Thyroid gland (tissue), 4 donors: Measurements from ENCODE around the gene SS18L1. TPM values are rescaled to one million over a fixed set of nuclear protein-coding genes. Genes with fewer than 3 reads are reported as not detected.
"Not testable (repeated sequence)": the region's sequence is repeated elsewhere in the genome, so short reads cannot be mapped to it uniquely, and the experiment has no call there.

Experiments used
- DNase-seq, 2 donors: peaks; one replicate each; pipeline ENCODE4 v3.0.0-alpha.2; 2019
- H3K27ac ChIP-seq, 3 donors: fragments of 200-600 bp; sonication (generic); 1 replicate in 2 of 3; 2 replicates in 1 of 3; pipeline ENCODE4 v1.5.1; 2016 to 2019; ENCODE audit warnings: mild to moderate bottlenecking in 1 of 3, moderate library complexity in 1 of 3
- H3K27me3 ChIP-seq: fragments of 200-600 bp; sonication (generic); one replicate; pipeline ENCODE4 v1.5.1; 2019
- H3K36me3 ChIP-seq, 2 donors: fragments of 200-600 bp; sonication (generic); one replicate each; pipeline ENCODE4 v1.5.1; 2016 to 2019
- H3K4me1 ChIP-seq, 2 donors: fragments of 200-600 bp; sonication (generic); one replicate each; pipeline ENCODE4 v1.5.1; 2017 to 2019
- H3K4me3 ChIP-seq, 3 donors: fragments of 200-600 bp; sonication (generic); replicated peaks in 1 of 3; 1 replicate in 2 of 3; 2 replicates in 1 of 3; pipeline ENCODE4 v1.5.1; 2016; ENCODE audit warnings: mild to moderate bottlenecking in 1 of 3
- H3K9me3 ChIP-seq: fragments of 200-600 bp; sonication (generic); one replicate; pipeline ENCODE4 v1.5.1; 2017
- CTCF ChIP-seq, 6 experiments: fragments of 200-600 bp in 3 of 6; fragments of 450-650 bp in 3 of 6; sonication (generic) in 3 of 6; IDR thresholded peaks; one replicate each; pipeline ENCODE4 v1.5.1; 2016 to 2019; ENCODE audit warnings: antibody characterized with exemption in 6 of 6, mild to moderate bottlenecking in 2 of 6, inconsistent platforms in 1 of 6, moderate library complexity in 1 of 6
- POLR2A ChIP-seq, 2 donors: fragments of 450-650 bp; IDR thresholded peaks; one replicate each; pipeline ENCODE4 v1.6.1; 2017; ENCODE audit warnings: antibody characterized with exemption in 2 of 2, mild to moderate bottlenecking in 2 of 2, moderate library complexity in 1 of 2
- WGBS, 2 donors: methylation state at CpG; one replicate each; pipeline ENCODE4 v1.1.5; 2017; 5-methylcytosine and 5-hydroxymethylcytosine counted together
- intact Hi-C: fragments of 100-400 bp; cut with DNase I; formaldehyde crosslinking; loops from one replicate; pipeline ENCODE4 v1.15.1; 2023
- total RNA-seq, 4 donors: library from RNA; depleted of rRNA; stranded (reverse); fragments of >200 nt; gene quantifications; one replicate each; pipeline ENCODE4 v1.2.3, GENCODE V29; 2016

Gene SS18L1
- total RNA-seq, 4 donors from 2014 or later: 12.2 to 22.0 (median 15.2) TPM

- 93 to 94% methylated on average over 2 to 3 of the region's 6 CpGs for WGBS, 2 donors
- intact Hi-C loops: no loop called here
- TF ChIP-seq CTCF (IDR thresholded peaks at IDR 0.05) (no peak), POLR2A (IDR thresholded peaks at IDR 0.05) (no peak)
- no peak for DNase-seq
- H3K9me3 ChIP-seq: no peaks in the 10 kb centered on the region
- no peak overlapping the region for H3K4me3 ChIP-seq
- no peak overlapping the region for H3K27ac ChIP-seq
- H3K4me1 ChIP-seq: no peaks in the 10 kb centered on the region
- H3K36me3 ChIP-seq: no peaks in the 10 kb centered on the region
- no peaks in the 10 kb centered on the region for H3K27me3 ChIP-seq
Measured at GRCh38 chr20:62112368-62112767, 31.2 kb upstream of the SS18L1 start.

- no peak for DNase-seq
- no peak for TF ChIP-seq POLR2A (IDR thresholded peaks at IDR 0.05)
- no peak for TF ChIP-seq CTCF (IDR thresholded peaks at IDR 0.05)
- no peaks in the 10 kb centered on the region for H3K9me3 ChIP-seq
- peaks cover 9% of the 10 kb centered on the region in 2 donors for H3K4me1 ChIP-seq
- no peaks in the 10 kb centered on the region for H3K27me3 ChIP-seq
- no peak overlapping the region for H3K27ac ChIP-seq
- no peak overlapping the region for H3K4me3 ChIP-seq
- intact Hi-C loops: no loop called here
- 33 to 44% methylated on average over 8 of the region's 8 CpGs for WGBS, 2 donors
- no peaks in the 10 kb centered on the region for H3K36me3 ChIP-seq
Measured at GRCh38 chr20:62114894-62115293, 28.7 kb upstream of the SS18L1 start.

GRCh38 chr20:62115800-62116407 lies 27.7 kb upstream of the SS18L1 start:
- H3K27ac ChIP-seq, H3K27me3 ChIP-seq, H3K9me3 ChIP-seq, H3K36me3 ChIP-seq, DNase-seq, intact Hi-C loops, H3K4me3 ChIP-seq: not testable (repeated sequence)
- H3K4me1 ChIP-seq: peaks cover 13 to 19% of the 10 kb centered on the region in 2 donors
- WGBS, 2 donors: 86 to 95% methylated on average over 7 of the region's 7 CpGs

- no peak for DNase-seq
- Histone ChIP-seq H3K4me3 (no peak overlapping the region), H3K9me3 (no peaks in the 10 kb centered on the region), H3K27me3 (no peaks in the 10 kb centered on the region), H3K27ac (no peak overlapping the region), H3K36me3 (no peaks in the 10 kb centered on the region), H3K4me1 (peaks cover 13 to 21% of the 10 kb centered on the region in 2 donors)
- intact Hi-C loops: no loop called here
- TF ChIP-seq CTCF (IDR thresholded peaks at IDR 0.05) (no peak), POLR2A (IDR thresholded peaks at IDR 0.05) (no peak)
- 82 to 83% methylated on average over 38 of the region's 38 CpGs for WGBS, 2 donors
Measured at GRCh38 chr20:62116558-62117361, 26.8 kb upstream of the SS18L1 start.

GRCh38 chr20:62117362-62117646 lies 26.3 kb upstream of the SS18L1 start:
- no peak overlapping the region for H3K27ac ChIP-seq
- H3K36me3 ChIP-seq: no peaks in the 10 kb centered on the region
- WGBS, 2 donors: 41 to 45% methylated on average over 5 to 8 of the region's 9 CpGs
- no peak for TF ChIP-seq CTCF (IDR thresholded peaks at IDR 0.05)
- TF ChIP-seq POLR2A (IDR thresholded peaks at IDR 0.05): no peak
- no peak overlapping the region for H3K4me3 ChIP-seq
- no peaks in the 10 kb centered on the region for H3K27me3 ChIP-seq
- intact Hi-C loops: no loop called here
- peaks cover 13 to 21% of the 10 kb centered on the region in 2 donors for H3K4me1 ChIP-seq
- DNase-seq: no peak
- H3K9me3 ChIP-seq: no peaks in the 10 kb centered on the region
